IMR-90 (cell line): Measurements from ENCODE around the gene HOXA3.

Source experiments
- FOS ChIP-seq: fragments of 150-350 bp; IDR thresholded peaks from 2 replicates; pipeline ENCODE4 v1.6.1; 2016; ENCODE audit warnings: low read depth, low read length
- MAZ ChIP-seq: IDR thresholded peaks from 2 replicates; pipeline ENCODE4 v1.6.1; 2012; ENCODE audit warnings: low read depth, mild to moderate bottlenecking, low read length, improper control_type of control experiment, moderate library complexity, borderline replicate concordance
- MXI1 ChIP-seq: IDR thresholded peaks from 2 replicates; pipeline ENCODE4 v1.6.1; 2012; ENCODE audit warnings: low read depth, mild to moderate bottlenecking, low read length, moderate library complexity, borderline replicate concordance
- POLR2A ChIP-seq: IDR thresholded peaks from 2 replicates; pipeline ENCODE4 v1.6.1; 2012; ENCODE audit warnings: mild to moderate bottlenecking, low read depth, low read length
- RAD21 ChIP-seq: IDR thresholded peaks from 2 replicates; pipeline ENCODE4 v1.6.1; 2012; ENCODE audit warnings: low read length, improper control_type of control experiment
- RCOR1 ChIP-seq: IDR thresholded peaks from 2 replicates; pipeline ENCODE4 v1.6.1; 2012; ENCODE audit warnings: mild to moderate bottlenecking, low read length, improper control_type of control experiment; ENCODE audit not compliant: insufficient replicate concordance
- RFX5 ChIP-seq: IDR thresholded peaks from 2 replicates; pipeline ENCODE4 v1.8.0; 2012; ENCODE audit warnings: low read depth, mild to moderate bottlenecking, low read length, moderate library complexity
- TF ChIP-seq, protein P1 (sequence below): fragments of 150-350 bp; IDR thresholded peaks from 2 replicates; pipeline ENCODE4 v1.6.1; 2017; ENCODE audit warnings: mild to moderate bottlenecking, antibody characterized with exemption, low read length, low read depth
- TF ChIP-seq, protein P2 (sequence below): conservative IDR thresholded peaks from 2 replicates; pipeline ENCODE4 v1.5.1; 2012; ENCODE audit warnings: mild to moderate bottlenecking, low read depth, low read length, improper control_type of control experiment

DNA sequence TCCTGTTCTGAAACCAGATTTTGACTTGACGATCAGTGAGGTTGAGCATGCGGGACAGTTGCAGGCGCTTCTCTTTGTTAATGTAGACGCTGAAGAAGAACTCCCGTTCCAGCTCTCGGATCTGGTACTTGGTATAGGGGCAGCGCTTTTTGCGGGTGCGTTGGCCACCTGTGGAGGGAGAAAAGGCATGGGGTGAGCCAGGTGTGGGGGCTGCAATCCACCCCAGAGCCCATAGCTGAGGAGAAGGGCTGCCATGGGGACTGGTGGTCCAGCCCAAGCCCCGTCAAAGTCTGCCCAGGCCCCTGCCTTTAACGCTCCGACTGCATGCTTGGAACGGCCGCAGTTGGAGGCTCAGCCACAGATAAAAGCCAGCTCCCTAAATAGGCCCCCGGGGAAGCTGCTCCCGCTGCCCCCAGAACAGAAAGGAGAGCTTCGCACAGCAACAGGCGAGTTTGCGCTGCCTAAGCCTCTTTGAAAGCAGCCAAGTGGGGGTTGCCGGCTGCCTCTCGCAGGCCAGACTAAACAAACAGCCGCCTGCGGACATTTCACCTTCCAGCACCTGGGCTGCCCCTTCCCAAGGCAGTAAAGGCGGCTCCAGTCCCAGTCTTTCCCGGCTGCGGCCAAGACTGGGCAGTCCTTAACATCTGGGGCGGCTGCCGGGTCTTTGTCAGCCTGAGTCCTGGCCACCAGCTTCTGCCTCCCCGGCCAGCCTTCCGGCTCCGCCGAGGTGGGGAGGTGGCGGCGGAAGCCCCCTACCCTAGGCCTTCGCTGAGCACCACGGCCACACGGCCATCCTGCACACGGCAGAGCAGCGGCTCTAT is 30.7 kb upstream of the HOXA3 start:
- TF ChIP-seq RCOR1 (no peak), POLR2A (no peak), MXI1 (no peak), RAD21 (no peak), FOS (no peak), RFX5 (no peak), MAZ (no peak)
- TF ChIP-seq, protein P1, sequence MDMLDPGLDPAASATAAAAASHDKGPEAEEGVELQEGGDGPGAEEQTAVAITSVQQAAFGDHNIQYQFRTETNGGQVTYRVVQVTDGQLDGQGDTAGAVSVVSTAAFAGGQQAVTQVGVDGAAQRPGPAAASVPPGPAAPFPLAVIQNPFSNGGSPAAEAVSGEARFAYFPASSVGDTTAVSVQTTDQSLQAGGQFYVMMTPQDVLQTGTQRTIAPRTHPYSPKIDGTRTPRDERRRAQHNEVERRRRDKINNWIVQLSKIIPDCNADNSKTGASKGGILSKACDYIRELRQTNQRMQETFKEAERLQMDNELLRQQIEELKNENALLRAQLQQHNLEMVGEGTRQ = no peak
- TF ChIP-seq, protein P2, sequence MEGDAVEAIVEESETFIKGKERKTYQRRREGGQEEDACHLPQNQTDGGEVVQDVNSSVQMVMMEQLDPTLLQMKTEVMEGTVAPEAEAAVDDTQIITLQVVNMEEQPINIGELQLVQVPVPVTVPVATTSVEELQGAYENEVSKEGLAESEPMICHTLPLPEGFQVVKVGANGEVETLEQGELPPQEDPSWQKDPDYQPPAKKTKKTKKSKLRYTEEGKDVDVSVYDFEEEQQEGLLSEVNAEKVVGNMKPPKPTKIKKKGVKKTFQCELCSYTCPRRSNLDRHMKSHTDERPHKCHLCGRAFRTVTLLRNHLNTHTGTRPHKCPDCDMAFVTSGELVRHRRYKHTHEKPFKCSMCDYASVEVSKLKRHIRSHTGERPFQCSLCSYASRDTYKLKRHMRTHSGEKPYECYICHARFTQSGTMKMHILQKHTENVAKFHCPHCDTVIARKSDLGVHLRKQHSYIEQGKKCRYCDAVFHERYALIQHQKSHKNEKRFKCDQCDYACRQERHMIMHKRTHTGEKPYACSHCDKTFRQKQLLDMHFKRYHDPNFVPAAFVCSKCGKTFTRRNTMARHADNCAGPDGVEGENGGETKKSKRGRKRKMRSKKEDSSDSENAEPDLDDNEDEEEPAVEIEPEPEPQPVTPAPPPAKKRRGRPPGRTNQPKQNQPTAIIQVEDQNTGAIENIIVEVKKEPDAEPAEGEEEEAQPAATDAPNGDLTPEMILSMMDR = no peak
